Right lobe of liver (tissue), 6 donors: ENCODE measurements around the gene KIF25. TPM values are rescaled to one million over a fixed set of nuclear protein-coding genes. Genes with fewer than 3 reads are reported as not detected.

Experiments
- ATAC-seq, 4 donors: fragments of 200-7000 bp; cut with Tn5 transposase; one replicate each; pipeline ENCODE4 v1.9.1; 2020; ENCODE audit warnings: mild to moderate bottlenecking in 4 of 4, moderate library complexity in 4 of 4
- DNase-seq, 3 donors: peaks; one replicate each; pipeline ENCODE4 v3.0.0-alpha.2; 2020
- H3K27ac ChIP-seq, 3 donors: fragments of 200-600 bp; one replicate each; pipeline ENCODE4 v1.8.0; 2022
- H3K27me3 ChIP-seq, 2 donors: fragments of 200-600 bp; one replicate each; pipeline ENCODE4 v1.8.0; 2022
- H3K36me3 ChIP-seq, 4 donors: fragments of 200-600 bp; sonication (generic) in 1 of 4; one replicate each; pipeline versions ENCODE4 v1.5.1 to v1.8.0; 2017 to 2022; ENCODE audit warnings: control low read depth in 1 of 4
- H3K4me1 ChIP-seq, 4 donors: fragments of 200-600 bp; sonication (generic) in 1 of 4; one replicate each; pipeline versions ENCODE4 v1.5.1 to v1.8.0; 2017 to 2022; ENCODE audit warnings: control low read depth in 1 of 4
- H3K4me3 ChIP-seq, 3 donors: fragments of 200-600 bp; one replicate each; pipeline ENCODE4 v1.8.0; 2022
- H3K9me3 ChIP-seq, 4 donors: fragments of 200-600 bp; sonication (generic) in 1 of 4; one replicate each; pipeline versions ENCODE4 v1.5.1 to v1.8.0; 2017 to 2022; ENCODE audit warnings: control low read depth in 1 of 4
- CTCF ChIP-seq, 4 donors: fragments of 200-600 bp in 3 of 4; fragments of 450-650 bp in 1 of 4; IDR thresholded peaks; one replicate each; pipeline versions ENCODE4 v1.5.1 to v1.8.0; 2016 to 2022; ENCODE audit warnings: antibody characterized with exemption in 4 of 4, mild to moderate bottlenecking in 2 of 4
- POLR2A ChIP-seq: fragments of 450-650 bp; IDR thresholded peaks from one replicate; pipeline ENCODE4 v1.6.1; 2017; ENCODE audit warnings: antibody characterized with exemption, mild to moderate bottlenecking
- WGBS: methylation state at CpG from one replicate; pipeline ENCODE4 v1.1.6; 2018; ENCODE audit warnings: low coverage, low lambda C conversion rate; ENCODE audit not compliant: insufficient coverage; ENCODE audit errors: missing lambda C conversion rate; 5-methylcytosine and 5-hydroxymethylcytosine counted together
- intact Hi-C, 2 donors: fragments of 100-400 bp; cut with DNase I; formaldehyde crosslinking; loops; one replicate each; pipeline versions ENCODE4 v1.11.2 to v1.14.1; 2022
- total RNA-seq, 6 experiments: library from RNA; depleted of rRNA in 2 of 6; stranded (reverse); fragments of >200 nt in 2 of 6; fragmentation: NEBNext Ultra II Directional in 3 of 6; extraction: Animal tissue kit (Norgen Biotek cat#: 25700) in 3 of 6; gene quantifications; one replicate each; pipeline versions ENCODE4 v1.1.0 to v1.2.4, GENCODE V29; 2016 to 2023
- donor health status: DM: no; HTN: yes; CAD: no.
- donor health status: DM: no; HTN: no; CAD: no.
- donor health status: DM: no; HTN: no; CAD: no.
- donor health status: DM: no; HTN: yes; CAD: no.
- donor health status: DM: no; HTN: yes; CAD: no.

KIF25 gene
- total RNA-seq, 6 experiments from 2014 or later = 0.15 TPM; not detected in 5

- Histone ChIP-seq H3K9me3 (no peaks in the 10 kb centered on the region), H3K4me1 (no peaks in the 10 kb centered on the region), H3K36me3 (no peaks in the 10 kb centered on the region), H3K4me3 (no peak overlapping the region), H3K27me3 (no peaks in the 10 kb centered on the region), H3K27ac (no peak overlapping the region)
- intact Hi-C loops = no loop called here
- ATAC-seq (peak in 1 of 4 donors; percentile 26), DNase-seq (no peak)
- 73% methylated on average over 6 of the region's 20 CpGs for WGBS
- TF ChIP-seq POLR2A (no peak), CTCF (IDR thresholded peaks at IDR 0.05) (no peak)
These were observed 48.5 kb downstream of the KIF25 start for GRCh38 chr6:168045706-168046620.

- Histone ChIP-seq H3K4me1 (no peaks in the 10 kb centered on the region), H3K27me3 (no peaks in the 10 kb centered on the region), H3K27ac (no peak overlapping the region), H3K4me3 (no peak overlapping the region), H3K36me3 (no peaks in the 10 kb centered on the region), H3K9me3 (no peaks in the 10 kb centered on the region)
- DNase-seq (no peak), ATAC-seq (no peak)
- no peak for TF ChIP-seq POLR2A
- TF ChIP-seq CTCF (IDR thresholded peaks at IDR 0.05) = no peak
- 75% methylated on average over 3 of the region's 3 CpGs for WGBS
- intact Hi-C loops = no loop called here
These were observed 49.2 kb downstream of the KIF25 start for GRCh38 chr6:168046696-168047095.

GRCh38 chr6:168047841-168048723 lies 50.6 kb downstream of the KIF25 start:
- Histone ChIP-seq H3K36me3 (no peaks in the 10 kb centered on the region), H3K9me3 (no peaks in the 10 kb centered on the region), H3K27me3 (no peaks in the 10 kb centered on the region), H3K4me1 (no peaks in the 10 kb centered on the region), H3K27ac (no peak overlapping the region), H3K4me3 (no peak overlapping the region)
- TF ChIP-seq POLR2A (no peak), CTCF (IDR thresholded peaks at IDR 0.05) (no peak)
- WGBS = 82% methylated on average over 9 of the region's 31 CpGs
- peak in 1 of 3 donors; percentile 37 for DNase-seq
- intact Hi-C loops = no loop called here
- no peak for ATAC-seq

- no peak overlapping the region for H3K4me3 ChIP-seq
- no peaks in the 10 kb centered on the region for H3K27me3 ChIP-seq
- no peaks in the 10 kb centered on the region for H3K36me3 ChIP-seq
- no peaks in the 10 kb centered on the region for H3K4me1 ChIP-seq
- H3K27ac ChIP-seq = no peak overlapping the region
- DNase-seq (peak in 1 of 3 donors; percentile 47), ATAC-seq (no peak)
- WGBS = 100% methylated on average over 1 of the region's 10 CpGs
- TF ChIP-seq CTCF (IDR thresholded peaks at IDR 0.05) (no peak), POLR2A (no peak)
- intact Hi-C loops = no loop called here
- H3K9me3 ChIP-seq = no peaks in the 10 kb centered on the region
These were observed 51.2 kb downstream of the KIF25 start for GRCh38 chr6:168048724-168049025.
